Inferior parietal cortex (tissue), 1 donor: ENCODE measurements around the gene PLSCR1.
"Not testable (repeated sequence)": the region's sequence is repeated elsewhere in the genome, so short reads cannot be mapped to it uniquely, and the experiment has no call there.

Experiments used
- DNase-seq: peaks from one replicate; pipeline ENCODE4 v3.0.0-alpha.2; 2016; ENCODE audit errors: extremely low spot score

PLSCR1 gene

GRCh38 chr3:146550070-146550615 lies 5.7 kb upstream of the PLSCR1 start:
- DNase-seq: no peak

GRCh38 chr3:146547235-146547835 lies 2.9 kb upstream of the PLSCR1 start:
- no peak for DNase-seq

GRCh38 chr3:146546366-146546965 lies 2.1 kb upstream of the PLSCR1 start:
- DNase-seq: no peak

GRCh38 chr3:146544929-146545528 lies 622 bp upstream of the PLSCR1 start:
- DNase-seq: no peak

- peak; percentile 34 for DNase-seq
These were observed 876 bp downstream of the PLSCR1 start for GRCh38 chr3:146543461-146544001.

GRCh38 chr3:146542978-146543377 lies 1.4 kb downstream of the PLSCR1 start:
- DNase-seq: no peak

- DNase-seq: no peak
These were observed 2.2 kb downstream of the PLSCR1 start for GRCh38 chr3:146542179-146542578.

- DNase-seq: no peak
These were observed 3.4 kb downstream of the PLSCR1 start for GRCh38 chr3:146540978-146541377.

- DNase-seq: no peak
These were observed 4.2 kb downstream of the PLSCR1 start for GRCh38 chr3:146540236-146540635.

- no peak for DNase-seq
These were observed 5.1 kb downstream of the PLSCR1 start for GRCh38 chr3:146539315-146539714.

GRCh38 chr3:146537603-146538002 lies 6.8 kb downstream of the PLSCR1 start:
- DNase-seq: no peak

- no peak for DNase-seq
These were observed 7.7 kb downstream of the PLSCR1 start for GRCh38 chr3:146536681-146537080.

- DNase-seq: no peak
These were observed 12.0 kb downstream of the PLSCR1 start for GRCh38 chr3:146532406-146532805.

GRCh38 chr3:146530609-146531008 lies 13.8 kb downstream of the PLSCR1 start:
- no peak for DNase-seq

- DNase-seq: no peak
These were observed 15.4 kb downstream of the PLSCR1 start for GRCh38 chr3:146529021-146529420.

- DNase-seq: no peak
These were observed 19.4 kb downstream of the PLSCR1 start for GRCh38 chr3:146524961-146525360.

- DNase-seq: no peak
These were observed 20.9 kb downstream of the PLSCR1 start for GRCh38 chr3:146523531-146523930.

- DNase-seq: not testable (repeated sequence)
These were observed 21.9 kb downstream of the PLSCR1 start for GRCh38 chr3:146522174-146523158.

GRCh38 chr3:146521394-146521793 lies 23.0 kb downstream of the PLSCR1 start:
- DNase-seq: no peak

GRCh38 chr3:146519810-146520209 lies 24.6 kb downstream of the PLSCR1 start:
- no peak for DNase-seq

GRCh38 chr3:146517684-146518435 lies 26.5 kb downstream of the PLSCR1 start:
- no peak for DNase-seq
